ENCODE measurements around the gene RBL1.

DNA sequence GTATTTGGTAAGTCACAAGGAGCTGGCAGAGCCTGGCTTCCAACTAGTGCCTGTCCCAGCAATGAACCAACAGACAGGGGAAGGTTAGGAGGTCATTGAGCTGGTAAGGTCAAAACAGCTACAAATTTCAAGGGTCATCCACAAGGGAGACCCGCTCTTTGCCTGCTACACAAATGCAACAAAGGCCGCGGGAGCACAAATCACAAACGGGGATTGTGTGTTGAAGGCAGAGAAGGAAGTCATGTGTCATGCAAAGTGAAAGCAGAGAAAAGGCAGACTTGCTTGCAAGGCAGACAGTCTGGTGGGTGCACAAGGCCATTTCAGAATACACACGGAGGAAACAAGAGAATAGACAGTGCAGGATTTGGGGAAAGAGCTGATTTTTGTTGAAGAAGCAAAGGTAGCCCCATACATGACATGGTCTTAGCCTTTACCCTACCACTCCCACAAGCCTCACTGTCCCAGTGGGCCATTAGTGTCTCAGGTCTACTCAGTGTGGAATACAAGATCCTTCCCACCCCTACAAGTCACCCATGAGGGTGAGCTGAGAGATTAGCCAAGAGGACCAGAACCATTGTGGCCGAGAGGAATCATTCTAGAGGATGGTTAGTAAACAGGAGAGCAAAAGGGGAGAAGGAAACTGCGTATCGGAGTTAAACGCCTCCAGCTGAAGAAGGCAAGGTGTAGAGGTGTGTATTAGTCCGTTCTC is 126.2 kb downstream of the RBL1 start:
- TF ChIP-seq, protein P1, sequence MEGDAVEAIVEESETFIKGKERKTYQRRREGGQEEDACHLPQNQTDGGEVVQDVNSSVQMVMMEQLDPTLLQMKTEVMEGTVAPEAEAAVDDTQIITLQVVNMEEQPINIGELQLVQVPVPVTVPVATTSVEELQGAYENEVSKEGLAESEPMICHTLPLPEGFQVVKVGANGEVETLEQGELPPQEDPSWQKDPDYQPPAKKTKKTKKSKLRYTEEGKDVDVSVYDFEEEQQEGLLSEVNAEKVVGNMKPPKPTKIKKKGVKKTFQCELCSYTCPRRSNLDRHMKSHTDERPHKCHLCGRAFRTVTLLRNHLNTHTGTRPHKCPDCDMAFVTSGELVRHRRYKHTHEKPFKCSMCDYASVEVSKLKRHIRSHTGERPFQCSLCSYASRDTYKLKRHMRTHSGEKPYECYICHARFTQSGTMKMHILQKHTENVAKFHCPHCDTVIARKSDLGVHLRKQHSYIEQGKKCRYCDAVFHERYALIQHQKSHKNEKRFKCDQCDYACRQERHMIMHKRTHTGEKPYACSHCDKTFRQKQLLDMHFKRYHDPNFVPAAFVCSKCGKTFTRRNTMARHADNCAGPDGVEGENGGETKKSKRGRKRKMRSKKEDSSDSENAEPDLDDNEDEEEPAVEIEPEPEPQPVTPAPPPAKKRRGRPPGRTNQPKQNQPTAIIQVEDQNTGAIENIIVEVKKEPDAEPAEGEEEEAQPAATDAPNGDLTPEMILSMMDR (IDR thresholded peaks at IDR 0.05; ENCODE audit: poor library complexity, severe bottlenecking): no peak
- TF ChIP-seq REST (IDR thresholded peaks at IDR 0.05; ENCODE audit: borderline replicate concordance): no peak
- TF ChIP-seq MXI1 (conservative IDR thresholded peaks at IDR 0.05; ENCODE audit: poor library complexity, severe bottlenecking): no peak
- no peak for TF ChIP-seq POLR2AphosphoS5 (IDR thresholded peaks at IDR 0.05)
- no peak for TF ChIP-seq TAF1 (IDR thresholded peaks at IDR 0.05; ENCODE audit: low read depth)

All from neural cell (in vitro differentiated cells).